Sigmoid colon (tissue), 7 donors: ENCODE data around the gene JAZF1. TPM values are rescaled to one million over a fixed set of nuclear protein-coding genes. Genes with fewer than 3 reads are reported as not detected.
A peak's percentile ranks its signal among the peaks of the same experiment; 100 is the strongest.

ENCODE experiments used
- DNase-seq: peaks from one replicate; pipeline ENCODE4 v3.0.0-alpha.2; 2019
- H3K27ac ChIP-seq, 4 donors: fragments of 200-600 bp; sonication (generic); one replicate each; pipeline ENCODE4 v1.5.1; 2016 to 2019; ENCODE audit warnings: mild to moderate bottlenecking in 1 of 4
- H3K27me3 ChIP-seq, 3 donors: fragments of 200-600 bp; sonication (generic); one replicate each; pipeline ENCODE4 v1.5.1; 2019; ENCODE audit warnings: mild to moderate bottlenecking in 1 of 3
- H3K36me3 ChIP-seq, 4 donors: fragments of 200-600 bp; sonication (generic); one replicate each; pipeline ENCODE4 v1.5.1; 2016 to 2019
- H3K4me1 ChIP-seq, 4 donors: fragments of 200-600 bp; sonication (generic); one replicate each; pipeline ENCODE4 v1.5.1; 2017 to 2019
- H3K4me3 ChIP-seq, 4 donors: fragments of 200-600 bp; sonication (generic); one replicate each; pipeline ENCODE4 v1.5.1; 2017 to 2019; ENCODE audit warnings: mild to moderate bottlenecking in 2 of 4, moderate library complexity in 1 of 4
- H3K9me3 ChIP-seq, 4 donors: fragments of 200-600 bp in 3 of 4; sonication (generic) in 3 of 4; one replicate each; pipeline versions ENCODE4 v1.5.1 to v1.6.1; 2013 to 2019
- EP300 ChIP-seq, 4 donors: sonication (generic); formaldehyde crosslinking; IDR thresholded peaks; one replicate each; pipeline ENCODE4 v1.6.1; 2017; ENCODE audit warnings: antibody characterized with exemption in 4 of 4
- POLR2A ChIP-seq, 2 donors: fragments of 450-650 bp; IDR thresholded peaks; one replicate each; pipeline ENCODE4 v1.6.1; 2016; ENCODE audit warnings: antibody characterized with exemption in 2 of 2, mild to moderate bottlenecking in 2 of 2, moderate library complexity in 2 of 2
- POLR2AphosphoS5 ChIP-seq, 4 donors: sonication (generic); formaldehyde crosslinking; IDR thresholded peaks; one replicate each; pipeline ENCODE4 v1.6.1; 2017; ENCODE audit warnings: antibody characterized with exemption in 4 of 4
- WGBS, 2 donors: extraction: QIAGEN DNeasy Blood & Tissue Kit; methylation state at CpG; one replicate each; pipeline ENCODE4 v1.1.7; 2013; 5-methylcytosine and 5-hydroxymethylcytosine counted together
- intact Hi-C: fragments of 100-400 bp; cut with DNase I; formaldehyde crosslinking; loops from one replicate; pipeline ENCODE4 v1.15.1; 2023
- polyA plus RNA-seq, 3 donors: library from polyadenylated mRNA; stranded (reverse); fragments of 200-250 nt; gene quantifications; one replicate each; pipeline ENCODE4 v1.2.3, GENCODE V29; 2013
- total RNA-seq, 4 donors: library from RNA; depleted of rRNA; stranded (reverse); fragments of >200 nt; gene quantifications; one replicate each; pipeline ENCODE4 v1.1.0, GENCODE V29; 2016
- TF ChIP-seq, protein P1 (sequence below), 4 experiments: fragments of 450-650 bp in 3 of 4; fragments of 200-600 bp in 1 of 4; IDR thresholded peaks; one replicate each; pipeline ENCODE4 v1.5.1; 2016 to 2019; ENCODE audit warnings: antibody characterized with exemption in 4 of 4, mild to moderate bottlenecking in 3 of 4, moderate library complexity in 2 of 4
- donor health status: healthy with polysubstance abuse.
- donor health status: Bipolar disorder and iron deficiency.
- donor health status: healthy.

The JAZF1 gene
- total and polyA plus RNA-seq, 7 donors = 4.2 to 59.6 (median 46.4) TPM

DNA sequence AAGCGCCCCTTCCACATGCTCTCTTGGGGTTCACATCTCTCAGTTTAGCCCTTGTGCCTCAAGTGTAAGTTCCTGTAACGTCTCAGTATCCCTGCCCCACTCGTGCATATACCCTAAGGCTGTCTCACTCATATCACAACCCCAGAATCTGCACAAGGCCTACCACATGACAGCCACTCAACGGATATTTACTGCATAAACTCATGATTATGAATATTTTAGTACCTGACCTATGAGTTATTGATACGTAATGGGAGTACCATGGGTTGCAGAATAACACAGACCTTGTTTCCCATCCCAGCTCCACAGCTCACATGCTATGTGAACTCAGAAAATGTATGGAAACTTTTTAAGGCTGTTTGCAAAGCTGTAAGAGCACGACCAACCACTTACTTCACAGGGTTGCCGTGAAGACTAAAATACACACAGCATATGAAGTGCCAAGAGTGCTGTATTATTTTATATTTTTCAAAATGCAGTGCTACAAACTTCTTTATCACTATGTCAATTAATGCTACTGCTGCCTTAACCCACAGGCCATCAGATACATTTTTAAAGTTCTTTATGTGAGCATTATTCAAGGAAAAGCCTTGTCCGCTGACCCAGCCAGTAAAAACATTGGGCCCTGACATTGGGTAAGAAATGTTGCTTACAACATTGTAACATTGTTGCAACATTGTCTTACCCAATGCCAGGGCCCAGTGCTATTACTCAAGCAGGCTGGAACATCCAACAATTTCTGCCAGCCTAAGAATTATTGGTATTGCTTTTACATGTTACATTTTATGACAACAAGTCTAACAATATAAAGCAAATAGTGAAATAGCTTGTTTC lies 97.2 kb downstream of the JAZF1 start:
- peak overlapping the region; percentile 48 to 76 (median 59) for H3K27ac ChIP-seq
- H3K36me3 ChIP-seq = no peaks in the 10 kb centered on the region
- peak; percentile 83 for DNase-seq
- TF ChIP-seq POLR2AphosphoS5 (IDR thresholded peaks at IDR 0.05) (peak; percentile 62 to 81 (median 68)), EP300 (IDR thresholded peaks at IDR 0.05) (peak; percentile 36 to 74 (median 54))
- TF ChIP-seq, protein P1, sequence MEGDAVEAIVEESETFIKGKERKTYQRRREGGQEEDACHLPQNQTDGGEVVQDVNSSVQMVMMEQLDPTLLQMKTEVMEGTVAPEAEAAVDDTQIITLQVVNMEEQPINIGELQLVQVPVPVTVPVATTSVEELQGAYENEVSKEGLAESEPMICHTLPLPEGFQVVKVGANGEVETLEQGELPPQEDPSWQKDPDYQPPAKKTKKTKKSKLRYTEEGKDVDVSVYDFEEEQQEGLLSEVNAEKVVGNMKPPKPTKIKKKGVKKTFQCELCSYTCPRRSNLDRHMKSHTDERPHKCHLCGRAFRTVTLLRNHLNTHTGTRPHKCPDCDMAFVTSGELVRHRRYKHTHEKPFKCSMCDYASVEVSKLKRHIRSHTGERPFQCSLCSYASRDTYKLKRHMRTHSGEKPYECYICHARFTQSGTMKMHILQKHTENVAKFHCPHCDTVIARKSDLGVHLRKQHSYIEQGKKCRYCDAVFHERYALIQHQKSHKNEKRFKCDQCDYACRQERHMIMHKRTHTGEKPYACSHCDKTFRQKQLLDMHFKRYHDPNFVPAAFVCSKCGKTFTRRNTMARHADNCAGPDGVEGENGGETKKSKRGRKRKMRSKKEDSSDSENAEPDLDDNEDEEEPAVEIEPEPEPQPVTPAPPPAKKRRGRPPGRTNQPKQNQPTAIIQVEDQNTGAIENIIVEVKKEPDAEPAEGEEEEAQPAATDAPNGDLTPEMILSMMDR (IDR thresholded peaks at IDR 0.05) = no peak
- intact Hi-C loops = no loop called here
- no peaks in the 10 kb centered on the region for H3K27me3 ChIP-seq
- no peak overlapping the region for H3K4me3 ChIP-seq
- no peaks in the 10 kb centered on the region for H3K9me3 ChIP-seq
- WGBS, 2 donors = 88 to 92% methylated on average over 8 of the region's 8 CpGs
- H3K4me1 ChIP-seq = peaks cover 0 to 80% (median 55%) of the 10 kb centered on the region in 4 donors

DNA sequence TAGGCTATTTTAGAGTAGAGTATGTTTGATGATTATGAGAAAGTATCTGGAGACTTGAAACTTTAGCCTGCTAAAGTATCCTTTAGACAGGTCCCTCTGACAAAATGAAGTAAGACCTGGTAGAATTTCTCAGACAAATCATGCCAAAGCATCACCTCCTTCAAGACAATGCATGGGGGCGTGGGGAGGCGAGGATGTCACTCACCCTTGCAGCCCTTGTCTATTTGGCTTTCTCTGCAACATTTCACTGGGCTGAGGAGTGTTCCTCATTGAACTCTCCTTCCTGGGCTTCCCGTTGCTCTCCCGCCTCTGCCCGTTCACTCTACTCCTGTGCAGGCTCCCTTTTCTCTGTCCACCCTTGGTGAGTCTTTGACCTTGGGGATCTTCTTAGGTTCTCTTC lies 98.5 kb downstream of the JAZF1 start:
- 91 to 94% methylated on average over 5 of the region's 5 CpGs for WGBS, 2 donors
- no peak for DNase-seq
- intact Hi-C loops = no loop called here
- TF ChIP-seq, protein P1 (IDR thresholded peaks at IDR 0.05) = no peak
- TF ChIP-seq POLR2AphosphoS5 (IDR thresholded peaks at IDR 0.05) (no peak), POLR2A (IDR thresholded peaks at IDR 0.05) (no peak), EP300 (IDR thresholded peaks at IDR 0.05) (no peak)
- no peaks in the 10 kb centered on the region for H3K9me3 ChIP-seq
- H3K4me3 ChIP-seq = no peak overlapping the region
- H3K27me3 ChIP-seq = no peaks in the 10 kb centered on the region
- H3K36me3 ChIP-seq = no peaks in the 10 kb centered on the region
- H3K4me1 ChIP-seq = peaks cover 0 to 81% (median 59%) of the 10 kb centered on the region in 4 donors
- peak overlapping the region in 1 of 4 donors; percentile 76 for H3K27ac ChIP-seq

DNA sequence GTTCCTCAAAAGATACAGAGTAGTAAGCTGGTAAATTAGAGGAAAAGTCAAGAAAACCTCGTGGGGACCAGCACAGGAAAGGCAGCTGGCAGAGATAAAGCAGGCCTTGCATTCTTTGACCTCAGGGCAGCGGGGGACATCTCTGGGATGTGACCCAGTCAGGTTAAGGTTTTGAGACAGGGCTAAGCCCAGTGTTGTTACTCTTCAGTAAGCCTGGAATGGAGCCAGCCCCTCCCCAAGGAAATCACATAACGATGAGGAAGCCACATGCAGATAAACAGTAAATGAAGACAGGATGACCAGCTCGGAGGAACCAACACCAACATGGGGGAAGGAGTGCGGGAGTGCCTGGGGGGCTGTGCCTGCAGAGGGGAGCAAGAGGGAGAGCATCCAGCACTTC lies 99.6 kb downstream of the JAZF1 start:
- TF ChIP-seq POLR2AphosphoS5 (IDR thresholded peaks at IDR 0.05) = no peak
- TF ChIP-seq, protein P1 (IDR thresholded peaks at IDR 0.05) = no peak
- TF ChIP-seq POLR2A (IDR thresholded peaks at IDR 0.05) = no peak
- no peak for TF ChIP-seq EP300 (IDR thresholded peaks at IDR 0.05)
- H3K36me3 ChIP-seq = no peaks in the 10 kb centered on the region
- 32 to 40% methylated on average over 5 of the region's 5 CpGs for WGBS, 2 donors
- H3K4me1 ChIP-seq = peaks cover 0 to 83% (median 57%) of the 10 kb centered on the region in 4 donors
- no peaks in the 10 kb centered on the region for H3K9me3 ChIP-seq
- intact Hi-C loops = no loop called here
- no peak for DNase-seq
- no peaks in the 10 kb centered on the region for H3K27me3 ChIP-seq
- peak overlapping the region in 1 of 4 donors; percentile 18 for H3K27ac ChIP-seq
- H3K4me3 ChIP-seq = no peak overlapping the region

DNA sequence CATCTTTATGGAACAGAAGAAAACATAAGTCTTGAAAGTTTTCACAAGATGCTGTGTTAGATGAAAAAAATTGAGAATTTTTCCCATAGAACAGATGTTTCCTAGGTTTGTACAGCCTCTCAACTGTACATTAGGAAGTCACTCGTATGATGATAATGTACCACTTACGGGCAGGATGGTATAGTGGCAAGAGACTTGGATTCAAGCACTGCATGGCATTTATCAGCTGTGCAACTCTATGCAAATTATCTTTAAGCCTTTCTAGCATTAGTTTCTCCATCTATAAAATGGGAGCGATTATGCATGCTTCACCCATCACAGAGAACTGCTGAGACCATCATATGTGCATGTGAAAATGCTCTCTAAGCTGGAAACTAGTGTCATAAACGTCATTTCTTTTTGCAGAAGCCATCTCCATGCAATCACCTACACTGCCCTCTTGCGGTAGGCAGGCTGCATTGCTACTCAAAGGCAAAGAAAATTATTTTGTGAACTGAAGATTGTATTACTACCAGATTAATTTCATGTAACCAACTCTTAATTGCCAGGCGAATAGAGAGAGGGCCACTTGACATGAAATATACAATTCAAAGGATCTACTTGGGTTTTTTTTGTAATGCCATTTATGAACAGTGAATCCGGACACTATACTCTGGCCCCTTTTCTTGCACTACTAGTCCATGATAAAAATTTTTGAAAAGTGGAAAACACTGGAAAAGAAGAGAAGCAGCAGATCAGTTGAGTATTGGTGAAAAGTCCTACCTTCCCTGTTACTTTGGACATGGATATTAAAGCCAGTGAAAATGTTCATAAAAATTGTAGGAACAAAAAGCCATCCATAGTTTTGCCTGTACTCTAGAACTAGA lies 102.3 kb downstream of the JAZF1 start:
- Histone ChIP-seq H3K9me3 (no peaks in the 10 kb centered on the region), H3K4me3 (no peak overlapping the region), H3K27me3 (no peaks in the 10 kb centered on the region), H3K36me3 (no peaks in the 10 kb centered on the region), H3K4me1 (peaks cover 0 to 86% (median 52%) of the 10 kb centered on the region in 4 donors), H3K27ac (peak overlapping the region in 2 of 4 donors; percentile 45 to 53)
- 35 to 38% methylated on average over 7 of the region's 7 CpGs for WGBS, 2 donors
- intact Hi-C loops = loop anchor here (2.0 to 5.0 kb wide), 2 partner anchors 15 to 41 kb away; no protein-coding TSS in a partner anchor
- TF ChIP-seq POLR2AphosphoS5 (IDR thresholded peaks at IDR 0.05) (peak in 2 of 4 donors; percentile 15 to 36), POLR2A (IDR thresholded peaks at IDR 0.05) (no peak), EP300 (IDR thresholded peaks at IDR 0.05) (no peak)
- TF ChIP-seq, protein P1 (IDR thresholded peaks at IDR 0.05) = peak; percentile 84 to 96 (median 89)
- no peak for DNase-seq
